T47D (cell line): Measurements from ENCODE around the gene MUC4.

Source experiments
- DNase-seq, 2 experiments: peaks; one replicate each; pipeline versions ENCODE4 v3.0.0 to v3.0.0-alpha.2; 2011 to 2012; ENCODE audit warnings: low read depth in 1 of 2, low spot score in 1 of 2
- JUND ChIP-seq: IDR thresholded peaks from 2 replicates; pipeline ENCODE4 v1.6.1; 2012; ENCODE audit warnings: low read depth
- in situ Hi-C: cut with HindIII; loops from 2 replicates; pipeline ENCODE4 v1.10.0; 2016; ENCODE audit warnings: low sequenced_read_pairs, low pct_unique_long_range_greater_than_20kb

The MUC4 gene

GRCh38 chr3:195811756-195812155 lies at the start of gene MUC4:
TSS of gene MUC4 (minus strand) at chr3:195811929. CDS start at chr3:195811817, 112 bp downstream.
- in situ Hi-C loops, result no loop called here
- DNase-seq, result no peak
- TF ChIP-seq JUND, result no peak

- DNase-seq, result peak in 1 of 2 experiments; percentile 75
- TF ChIP-seq JUND, result no peak
- in situ Hi-C loops, result no loop called here
Observed at GRCh38 chr3:195860456-195860855, 48.7 kb upstream of the MUC4 start.

DNA sequence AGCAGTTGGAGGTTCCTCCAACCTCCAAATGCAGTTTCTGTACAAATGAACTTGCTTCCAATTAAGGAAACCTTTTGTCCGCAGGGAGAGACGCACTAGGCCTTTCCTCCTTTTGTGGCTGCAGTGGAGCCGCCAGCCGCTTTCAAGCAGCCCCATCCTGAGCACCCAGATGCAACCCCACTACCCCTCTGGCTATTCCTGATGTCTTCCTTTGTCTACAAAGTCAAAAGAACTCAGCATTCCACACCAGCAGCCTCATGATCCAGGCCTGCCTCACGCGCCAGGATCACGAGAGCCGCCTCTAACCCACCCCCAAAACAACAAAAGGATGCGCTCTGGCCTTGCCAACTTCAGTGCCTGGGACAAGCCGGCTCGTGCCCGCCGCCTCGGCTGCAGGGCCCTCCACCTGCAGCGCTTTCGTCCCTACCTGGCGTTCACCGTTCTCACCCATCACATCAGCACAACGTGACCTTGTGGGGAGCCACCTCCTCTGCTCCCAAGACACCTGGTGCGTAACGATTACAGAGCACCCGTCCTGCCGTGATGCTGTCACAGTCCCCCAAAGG lies 48.2 kb upstream of the MUC4 start:
- no peak for TF ChIP-seq JUND
- in situ Hi-C loops, result no loop called here
- DNase-seq, result peak in 1 of 2 experiments; percentile 53

DNA sequence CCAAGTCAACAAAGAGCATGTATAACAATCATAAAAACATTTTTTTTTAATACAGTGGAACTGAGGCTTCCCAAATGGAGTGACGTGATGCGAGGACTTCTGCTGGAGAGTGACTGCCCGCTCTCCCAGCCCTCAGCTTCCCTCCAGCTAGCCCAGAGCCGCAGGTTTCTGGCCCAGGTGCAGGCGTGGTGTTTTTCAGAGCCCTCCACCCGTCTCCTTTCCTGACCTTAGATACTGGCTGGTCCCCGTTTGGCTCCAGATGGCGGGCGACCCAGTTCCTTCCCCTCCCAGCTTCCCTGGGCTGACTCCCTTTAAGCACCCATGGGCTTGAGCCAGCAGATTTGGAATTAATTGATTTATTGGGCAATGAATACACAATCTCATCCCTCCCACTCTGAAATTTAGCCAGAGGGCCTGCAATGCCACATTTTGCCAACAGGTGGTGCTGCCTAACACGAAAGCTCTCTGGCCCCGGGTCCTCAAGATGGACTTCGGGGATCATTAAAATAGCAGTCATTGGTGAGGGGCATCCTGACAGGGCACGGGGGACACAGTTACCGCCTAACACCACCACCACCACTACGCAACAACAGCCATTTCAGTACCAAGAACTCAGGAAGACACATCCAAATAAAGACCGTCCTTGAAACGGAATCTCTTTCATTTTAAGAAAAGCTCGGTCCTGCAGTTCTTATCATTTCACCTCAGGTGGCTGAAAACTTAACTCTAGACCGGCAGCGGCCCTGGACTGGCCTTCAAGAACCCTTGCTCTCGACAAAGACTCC lies 47.5 kb upstream of the MUC4 start:
- peak; percentile 91 to 97 for DNase-seq
- no peak for TF ChIP-seq JUND
- in situ Hi-C loops, result no loop called here

DNA sequence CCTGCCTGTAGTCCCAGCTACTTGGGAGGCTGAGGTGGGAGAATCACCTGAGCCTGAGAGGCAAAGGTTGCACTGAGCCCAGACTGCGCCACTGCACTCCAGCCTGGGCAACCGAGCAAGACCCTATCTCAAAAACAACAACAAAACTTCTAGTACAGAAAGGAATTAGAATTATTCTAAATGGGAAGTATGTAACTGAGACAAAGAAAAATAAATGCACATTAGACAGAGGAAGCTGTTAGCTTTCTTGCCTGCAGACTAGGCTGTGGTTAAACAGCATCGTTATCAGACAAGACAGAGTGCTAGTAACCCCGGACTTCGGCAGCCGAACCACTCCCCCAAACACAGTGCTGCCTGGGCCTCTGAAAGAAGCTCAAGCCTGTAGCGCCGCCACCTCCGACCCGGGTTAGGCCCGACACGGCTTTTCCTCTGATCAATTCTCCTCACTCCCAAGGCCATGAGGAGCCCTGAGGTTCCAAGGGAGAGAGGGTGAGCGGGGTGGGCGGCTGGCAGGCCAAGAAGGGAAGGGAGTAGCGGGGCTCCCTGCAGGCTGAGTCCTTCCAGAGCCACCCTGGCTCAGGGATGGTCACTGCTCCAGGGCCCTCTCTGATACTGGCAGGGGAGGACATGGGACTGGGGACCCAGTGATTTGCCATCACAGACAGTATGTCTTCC lies 44.8 kb upstream of the MUC4 start:
- DNase-seq, result no peak
- in situ Hi-C loops, result no loop called here
- no peak for TF ChIP-seq JUND

GRCh38 chr3:195855471-195856409 lies 44.0 kb upstream of the MUC4 start:
- in situ Hi-C loops, result no loop called here
- TF ChIP-seq JUND, result no peak
- peak; percentile 87 to 93 for DNase-seq

DNA sequence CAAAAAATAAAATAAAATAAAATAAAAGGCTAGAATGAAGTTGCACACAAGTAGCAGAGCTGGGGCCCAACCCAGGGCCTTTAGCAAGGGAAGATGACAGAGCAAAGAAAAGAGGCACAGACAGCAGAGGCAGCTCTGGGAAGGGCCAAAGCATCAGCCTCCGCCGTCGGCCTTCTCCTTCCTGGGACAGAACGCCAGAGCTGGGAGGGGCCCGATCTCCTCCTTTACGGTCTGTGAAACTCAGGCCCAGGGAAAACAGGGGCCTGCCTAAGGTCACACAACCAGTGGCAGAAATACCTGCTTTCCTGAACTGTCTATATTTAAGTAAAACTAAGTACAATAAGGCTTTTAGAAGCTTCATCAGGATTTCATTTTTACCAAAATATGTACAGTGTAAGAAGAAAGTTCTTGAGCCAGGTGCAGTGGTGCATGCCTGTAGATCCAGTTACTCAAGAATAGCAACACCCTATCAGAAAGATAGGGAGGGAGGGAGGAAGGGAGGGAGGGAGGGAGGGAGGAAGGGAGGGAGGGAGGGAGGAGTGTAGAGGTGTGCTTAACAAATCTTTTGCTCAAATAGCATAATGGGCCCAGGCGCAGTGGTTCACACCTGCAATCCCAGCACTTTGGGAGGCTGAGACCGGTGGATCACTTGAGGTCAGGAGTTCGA lies 43.0 kb upstream of the MUC4 start:
- in situ Hi-C loops, result no loop called here
- no peak for TF ChIP-seq JUND
- no peak for DNase-seq

DNA sequence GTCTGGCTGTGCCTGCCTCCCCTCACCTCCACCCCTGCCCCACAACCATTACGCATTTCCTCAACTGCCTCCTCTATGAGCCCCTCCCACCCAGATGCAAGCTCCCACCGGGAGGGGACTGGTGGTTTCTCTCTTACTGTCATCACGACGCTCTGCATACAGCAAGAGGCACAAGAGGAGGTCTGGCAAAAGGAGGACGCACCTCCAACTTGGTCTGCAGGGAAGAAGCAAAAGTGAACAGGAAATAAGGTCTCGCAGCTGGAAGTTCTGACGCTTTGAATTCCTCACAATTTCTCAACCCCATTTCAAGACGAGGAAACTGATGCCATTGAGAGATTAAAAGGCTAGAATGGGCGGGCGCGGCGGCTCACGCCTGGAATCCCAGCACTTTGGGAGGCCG lies 42.3 kb upstream of the MUC4 start:
- no peak for TF ChIP-seq JUND
- in situ Hi-C loops, result no loop called here
- no peak for DNase-seq

- no peak for DNase-seq
- in situ Hi-C loops, result no loop called here
- no peak for TF ChIP-seq JUND
Observed at GRCh38 chr3:195853036-195853435, 41.3 kb upstream of the MUC4 start.

GRCh38 chr3:195850857-195851543 lies 39.3 kb upstream of the MUC4 start:
- peak; percentile 99 for DNase-seq
- in situ Hi-C loops, result no loop called here
- no peak for TF ChIP-seq JUND

DNA sequence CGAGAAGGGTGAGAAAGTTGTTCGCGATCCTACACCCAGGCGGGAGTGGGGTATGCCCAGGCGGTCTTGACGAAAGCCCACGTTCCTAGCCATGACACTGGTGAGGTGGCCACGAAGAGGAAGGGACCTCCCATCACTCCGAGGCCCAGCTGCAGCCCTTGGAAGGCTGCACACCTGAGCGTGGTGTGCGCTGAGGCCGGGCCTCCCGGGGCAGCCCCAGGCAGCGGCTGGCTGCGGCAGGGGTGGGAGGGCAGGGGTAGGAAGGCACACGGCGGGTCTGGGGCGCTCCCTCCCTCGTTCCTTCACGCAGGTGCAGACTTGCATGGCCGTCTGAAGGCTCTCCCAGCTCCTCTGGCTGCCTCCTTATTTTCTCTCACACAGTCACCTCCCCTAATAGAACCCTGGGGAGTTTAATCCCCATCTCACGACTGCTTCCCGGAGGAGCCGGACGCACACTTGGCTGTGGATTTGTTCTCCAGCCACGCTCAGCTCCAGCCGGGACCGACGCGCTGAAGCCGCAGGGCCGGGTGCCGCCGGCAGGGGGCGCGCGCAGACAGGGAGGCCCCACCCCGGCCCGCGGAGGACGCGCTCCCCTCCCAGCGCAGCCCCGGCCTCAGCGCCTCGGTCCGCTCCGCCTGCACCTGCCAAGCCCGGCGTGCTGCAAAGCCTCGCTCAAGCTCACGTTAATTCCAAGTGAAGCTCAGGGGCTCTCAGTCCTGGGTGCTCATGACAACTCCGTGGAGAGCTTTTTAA lies 37.8 kb upstream of the MUC4 start:
- in situ Hi-C loops, result no loop called here
- DNase-seq, result no peak
- TF ChIP-seq JUND, result no peak
